Neural progenitor cell (in vitro differentiated cells): ENCODE data around the gene SUB1. TPM values are rescaled to one million over a fixed set of nuclear protein-coding genes. Genes with fewer than 3 reads are reported as not detected.
A peak's percentile ranks its signal among the peaks of the same experiment; 100 is the strongest.

Experiments used
- DNase-seq: peaks from one replicate; pipeline ENCODE4 v3.0.0-alpha.2; 2016; ENCODE audit warnings: low spot score
- H2AFZ ChIP-seq: fragments of 200-600 bp; sonication (generic); replicated peaks from 2 replicates; pipeline ENCODE4 v1.6.1; 2016; ENCODE audit warnings: antibody characterized with exemption
- H3F3A ChIP-seq: fragments of 200-600 bp; sonication (generic); 2 replicates; pipeline ENCODE4 v1.6.1; 2016; ENCODE audit warnings: antibody characterized with exemption, low read depth
- H3K27ac ChIP-seq: fragments of 200-600 bp; sonication (generic); 2 replicates; pipeline ENCODE4 v1.5.1; 2016; ENCODE audit warnings: mild to moderate bottlenecking
- H3K27me3 ChIP-seq: fragments of 200-600 bp; sonication (generic); 2 replicates; pipeline ENCODE4 v1.6.1; 2016; ENCODE audit warnings: mild to moderate bottlenecking, moderate library complexity
- H3K36me3 ChIP-seq: fragments of 200-600 bp; sonication (generic); 2 replicates; pipeline ENCODE4 v1.5.1; 2016
- H3K4me1 ChIP-seq: fragments of 200-600 bp; sonication (generic); 2 replicates; pipeline ENCODE4 v1.6.1; 2016; ENCODE audit warnings: mixed run types
- H3K4me2 ChIP-seq: fragments of 200-600 bp; sonication (generic); 2 replicates; pipeline ENCODE4 v1.6.1; 2016
- H3K4me3 ChIP-seq: fragments of 200-600 bp; sonication (generic); 2 replicates; pipeline ENCODE4 v1.5.1; 2016
- H3K79me2 ChIP-seq: fragments of 200-600 bp; sonication (generic); 2 replicates; pipeline ENCODE4 v1.6.1; 2016; ENCODE audit warnings: low read depth
- H3K9ac ChIP-seq: fragments of 200-600 bp; sonication (generic); 2 replicates; pipeline ENCODE4 v1.6.1; 2016
- H3K9me3 ChIP-seq: fragments of 200-600 bp; sonication (generic); 2 replicates; pipeline ENCODE4 v1.5.1; 2016; ENCODE audit warnings: low read depth
- H4K20me1 ChIP-seq: fragments of 200-600 bp; sonication (generic); 2 replicates; pipeline ENCODE4 v1.6.1; 2016; ENCODE audit warnings: low read depth
- H3K27ac Mint-ChIP-seq: 3 replicates; pipeline ENCODE4 v1.8.0; 2021; ENCODE audit warnings: mixed read lengths
- H3K27me3 Mint-ChIP-seq: 2 replicates; pipeline ENCODE4 v1.8.0; 2022; ENCODE audit warnings: low read depth, mild to moderate bottlenecking, inconsistent platforms, moderate library complexity, mixed read lengths; ENCODE audit not compliant: insufficient read depth
- H3K36me3 Mint-ChIP-seq: 3 replicates; pipeline ENCODE4 v1.8.0; 2021; ENCODE audit warnings: mixed read lengths
- H3K4me1 Mint-ChIP-seq: 3 replicates; pipeline ENCODE4 v1.8.0; 2021; ENCODE audit warnings: mixed read lengths
- H3K4me3 Mint-ChIP-seq: 3 replicates; pipeline ENCODE4 v1.8.0; 2021; ENCODE audit warnings: mild to moderate bottlenecking, moderate library complexity, mixed read lengths
- H3K9me3 Mint-ChIP-seq: 3 replicates; pipeline ENCODE4 v1.8.0; 2020; ENCODE audit warnings: mixed read lengths
- EZH2 ChIP-seq: fragments of 200-600 bp; sonication (generic); IDR thresholded peaks from 2 replicates; pipeline ENCODE4 v1.6.1; 2017; ENCODE audit warnings: antibody characterized with exemption, mild to moderate bottlenecking, moderate library complexity
- EZH2phosphoT487 ChIP-seq: fragments of 200-600 bp; sonication (generic); IDR thresholded peaks from 2 replicates; pipeline ENCODE4 v1.6.1; 2017; ENCODE audit warnings: antibody characterized with exemption
- total RNA-seq: library from RNA; depleted of rRNA; stranded (reverse); fragments of >200 nt; gene quantifications from 2 replicates; pipeline ENCODE4 v1.2.3, GENCODE V29; 2015; ENCODE audit warnings: low replicate concordance
- TF ChIP-seq, protein P1 (sequence below): fragments of 200-600 bp; sonication (generic); IDR thresholded peaks from 2 replicates; pipeline ENCODE4 v1.5.1; 2017; ENCODE audit warnings: antibody characterized with exemption, mild to moderate bottlenecking

Gene SUB1
- total RNA-seq, 1 donor from 2014 or later, result 789 TPM

- Histone ChIP-seq H3K4me2 (no peak overlapping the region), H3K27ac (no peak overlapping the region), H3K27me3 (no peaks in the 10 kb centered on the region), H3K9ac (no peak overlapping the region), H3K4me1 (no peaks in the 10 kb centered on the region), H3K9me3 (no peaks in the 10 kb centered on the region), H3K4me3 (no peak overlapping the region), H2AFZ (no peak overlapping the region), H3F3A (peaks cover 5% of the 10 kb centered on the region), H4K20me1 (peaks cover 14% of the 10 kb centered on the region), H3K36me3 (peaks cover 5% of the 10 kb centered on the region), H3K79me2 (peaks cover 9% of the 10 kb centered on the region)
- no peak overlapping the region for H3K27ac Mint-ChIP-seq
- no peak overlapping the region for H3K4me3 Mint-ChIP-seq
- H3K36me3 Mint-ChIP-seq, result peaks cover 38% of the 10 kb centered on the region
- H3K9me3 Mint-ChIP-seq, result no peaks in the 10 kb centered on the region
- TF ChIP-seq EZH2phosphoT487 (no peak), EZH2 (no peak)
- TF ChIP-seq, protein P1, sequence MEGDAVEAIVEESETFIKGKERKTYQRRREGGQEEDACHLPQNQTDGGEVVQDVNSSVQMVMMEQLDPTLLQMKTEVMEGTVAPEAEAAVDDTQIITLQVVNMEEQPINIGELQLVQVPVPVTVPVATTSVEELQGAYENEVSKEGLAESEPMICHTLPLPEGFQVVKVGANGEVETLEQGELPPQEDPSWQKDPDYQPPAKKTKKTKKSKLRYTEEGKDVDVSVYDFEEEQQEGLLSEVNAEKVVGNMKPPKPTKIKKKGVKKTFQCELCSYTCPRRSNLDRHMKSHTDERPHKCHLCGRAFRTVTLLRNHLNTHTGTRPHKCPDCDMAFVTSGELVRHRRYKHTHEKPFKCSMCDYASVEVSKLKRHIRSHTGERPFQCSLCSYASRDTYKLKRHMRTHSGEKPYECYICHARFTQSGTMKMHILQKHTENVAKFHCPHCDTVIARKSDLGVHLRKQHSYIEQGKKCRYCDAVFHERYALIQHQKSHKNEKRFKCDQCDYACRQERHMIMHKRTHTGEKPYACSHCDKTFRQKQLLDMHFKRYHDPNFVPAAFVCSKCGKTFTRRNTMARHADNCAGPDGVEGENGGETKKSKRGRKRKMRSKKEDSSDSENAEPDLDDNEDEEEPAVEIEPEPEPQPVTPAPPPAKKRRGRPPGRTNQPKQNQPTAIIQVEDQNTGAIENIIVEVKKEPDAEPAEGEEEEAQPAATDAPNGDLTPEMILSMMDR, result no peak
- DNase-seq, result no peak
- H3K4me1 Mint-ChIP-seq, result no peaks in the 10 kb centered on the region
- no peaks in the 10 kb centered on the region for H3K27me3 Mint-ChIP-seq
Measured at GRCh38 chr5:32604800-32605765, 19.7 kb downstream of the SUB1 start.

GRCh38 chr5:32605766-32606152, 20.4 kb downstream of the SUB1 start:
- H3K4me3 ChIP-seq, result no peak overlapping the region
- peak overlapping the region; percentile 27 for H3K27ac Mint-ChIP-seq
- peaks cover 10% of the 10 kb centered on the region for H4K20me1 ChIP-seq
- peaks cover 2% of the 10 kb centered on the region for H3K79me2 ChIP-seq
- H3K4me1 ChIP-seq, result no peaks in the 10 kb centered on the region
- peaks cover 5% of the 10 kb centered on the region for H3K36me3 ChIP-seq
- no peaks in the 10 kb centered on the region for H3K27me3 Mint-ChIP-seq
- no peak overlapping the region for H3K4me3 Mint-ChIP-seq
- no peaks in the 10 kb centered on the region for H3K27me3 ChIP-seq
- H3K4me2 ChIP-seq, result no peak overlapping the region
- H3K9me3 Mint-ChIP-seq, result no peaks in the 10 kb centered on the region
- peaks cover 36% of the 10 kb centered on the region for H3K36me3 Mint-ChIP-seq
- TF ChIP-seq EZH2phosphoT487, result no peak
- TF ChIP-seq, protein P1, result no peak
- no peak for TF ChIP-seq EZH2
- no peaks in the 10 kb centered on the region for H3K9me3 ChIP-seq
- no peak overlapping the region for H3K27ac ChIP-seq
- H3K9ac ChIP-seq, result no peak overlapping the region
- no peak for DNase-seq
- H3F3A ChIP-seq, result peaks cover 5% of the 10 kb centered on the region
- H3K4me1 Mint-ChIP-seq, result no peaks in the 10 kb centered on the region
- no peak overlapping the region for H2AFZ ChIP-seq

DNA sequence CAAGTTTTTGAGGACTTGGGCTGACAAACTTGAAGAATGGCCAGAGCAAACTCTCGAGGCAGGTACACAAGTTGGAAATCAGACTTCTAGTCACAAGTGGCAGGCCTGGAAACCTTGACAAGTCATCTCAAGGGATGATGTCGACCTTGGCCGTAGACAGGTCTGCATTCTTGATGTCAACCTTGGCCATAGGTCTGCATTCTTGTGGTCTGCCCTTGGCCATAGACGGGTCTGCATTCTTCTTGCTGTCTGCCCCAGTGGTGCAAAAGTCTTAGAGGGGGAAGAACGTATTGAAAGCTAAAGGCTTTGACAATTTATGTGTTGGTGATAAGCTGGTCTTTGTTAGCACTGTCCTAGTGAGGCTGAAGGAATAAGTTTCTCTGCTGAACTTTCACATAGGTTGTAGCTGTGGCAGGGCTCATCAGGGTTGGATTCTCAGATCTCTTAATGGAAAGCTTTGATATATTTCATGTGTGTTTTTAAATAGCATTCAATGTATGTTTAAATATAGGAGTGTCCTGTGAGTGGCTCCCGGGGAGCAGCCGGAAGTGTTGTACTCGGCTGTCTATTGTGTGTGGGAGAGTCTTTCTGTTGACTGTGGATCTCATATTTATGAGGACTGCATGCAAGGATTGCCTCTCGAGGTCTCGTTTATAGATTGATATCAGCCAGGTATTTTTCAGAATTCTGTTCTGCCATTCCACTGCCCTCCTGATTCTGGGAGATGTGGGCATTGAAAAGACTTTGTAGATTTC, 27.0 kb downstream of the SUB1 start:
- Histone ChIP-seq H2AFZ (no peak overlapping the region), H3K79me2 (no peaks in the 10 kb centered on the region), H3K27me3 (no peaks in the 10 kb centered on the region), H3K27ac (no peak overlapping the region), H3K9ac (no peak overlapping the region), H3F3A (no peaks in the 10 kb centered on the region), H3K4me2 (no peak overlapping the region), H3K36me3 (no peaks in the 10 kb centered on the region), H3K4me3 (no peak overlapping the region), H4K20me1 (no peaks in the 10 kb centered on the region), H3K9me3 (no peaks in the 10 kb centered on the region), H3K4me1 (no peaks in the 10 kb centered on the region)
- no peak for TF ChIP-seq EZH2phosphoT487
- TF ChIP-seq, protein P1, result no peak
- TF ChIP-seq EZH2, result no peak
- no peak for DNase-seq
- Mint-ChIP-seq H3K27ac (no peak overlapping the region), H3K36me3 (peaks cover 13% of the 10 kb centered on the region), H3K9me3 (no peaks in the 10 kb centered on the region), H3K4me3 (no peak overlapping the region), H3K4me1 (no peaks in the 10 kb centered on the region), H3K27me3 (peaks cover 2% of the 10 kb centered on the region)
